ENCODE results near the gene SAPCD2.

The SAPCD2 gene

DNA sequence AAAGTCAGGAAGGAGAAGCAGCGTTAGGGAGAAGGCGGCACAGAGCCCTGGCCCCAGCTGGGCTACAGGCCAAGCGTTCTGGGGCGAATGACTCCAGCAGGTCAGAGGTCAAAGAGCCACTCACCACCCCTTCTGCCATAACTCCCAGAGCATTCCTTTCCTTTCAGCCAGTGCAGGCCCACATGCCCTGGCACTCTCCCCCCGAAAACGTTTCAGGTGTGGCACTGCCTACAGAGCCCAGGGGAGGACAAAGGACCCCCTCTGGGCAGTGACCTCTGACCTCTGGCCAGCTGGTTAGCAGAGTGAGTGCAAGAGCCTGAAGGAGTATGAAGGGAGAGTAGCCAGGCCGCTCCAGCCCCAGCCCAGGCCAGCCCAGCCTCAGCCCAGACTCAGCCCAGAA is 47.2 kb downstream of the SAPCD2 start:
- TF ChIP-seq, protein P1, sequence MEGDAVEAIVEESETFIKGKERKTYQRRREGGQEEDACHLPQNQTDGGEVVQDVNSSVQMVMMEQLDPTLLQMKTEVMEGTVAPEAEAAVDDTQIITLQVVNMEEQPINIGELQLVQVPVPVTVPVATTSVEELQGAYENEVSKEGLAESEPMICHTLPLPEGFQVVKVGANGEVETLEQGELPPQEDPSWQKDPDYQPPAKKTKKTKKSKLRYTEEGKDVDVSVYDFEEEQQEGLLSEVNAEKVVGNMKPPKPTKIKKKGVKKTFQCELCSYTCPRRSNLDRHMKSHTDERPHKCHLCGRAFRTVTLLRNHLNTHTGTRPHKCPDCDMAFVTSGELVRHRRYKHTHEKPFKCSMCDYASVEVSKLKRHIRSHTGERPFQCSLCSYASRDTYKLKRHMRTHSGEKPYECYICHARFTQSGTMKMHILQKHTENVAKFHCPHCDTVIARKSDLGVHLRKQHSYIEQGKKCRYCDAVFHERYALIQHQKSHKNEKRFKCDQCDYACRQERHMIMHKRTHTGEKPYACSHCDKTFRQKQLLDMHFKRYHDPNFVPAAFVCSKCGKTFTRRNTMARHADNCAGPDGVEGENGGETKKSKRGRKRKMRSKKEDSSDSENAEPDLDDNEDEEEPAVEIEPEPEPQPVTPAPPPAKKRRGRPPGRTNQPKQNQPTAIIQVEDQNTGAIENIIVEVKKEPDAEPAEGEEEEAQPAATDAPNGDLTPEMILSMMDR (IDR thresholded peaks at IDR 0.05; ENCODE audit: low read depth, low read length), result no peak
- Histone ChIP-seq H3K27me3 (ENCODE audit: insufficient read depth, low read depth, severe bottlenecking) (no peaks in the 10 kb centered on the region), H3K4me3 (ENCODE audit: low read depth, low read length) (no peak overlapping the region), H3K27ac (no peak overlapping the region), H3K9me3 (ENCODE audit: severe bottlenecking) (no peaks in the 10 kb centered on the region), H3K36me3 (no peaks in the 10 kb centered on the region)
- no peak for DNase-seq

DNA sequence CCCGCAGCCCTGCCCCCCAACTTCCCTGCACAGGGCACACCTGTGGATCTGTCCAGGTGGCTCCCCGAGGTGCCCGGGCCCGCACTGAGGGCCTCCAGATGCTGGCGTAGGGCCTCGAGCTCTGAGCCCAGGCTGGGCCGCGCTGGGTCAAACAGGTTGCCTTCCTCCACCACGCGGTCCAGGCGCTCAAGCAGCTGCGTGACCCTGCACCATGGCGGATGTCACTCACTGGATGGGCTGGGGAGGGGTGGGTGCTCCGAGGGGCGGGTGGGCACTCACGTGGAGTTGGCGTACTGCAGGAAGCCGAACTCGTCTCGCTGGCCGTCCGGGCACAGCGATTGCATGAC is 47.7 kb downstream of the SAPCD2 start:
- no peak for DNase-seq
- no peaks in the 10 kb centered on the region for H3K27me3 ChIP-seq (ENCODE audit: insufficient read depth, low read depth, severe bottlenecking)
- H3K27ac ChIP-seq, result no peak overlapping the region
- H3K9me3 ChIP-seq (ENCODE audit: severe bottlenecking), result no peaks in the 10 kb centered on the region
- TF ChIP-seq, protein P1 (IDR thresholded peaks at IDR 0.05; ENCODE audit: low read depth, low read length), result no peak
- H3K4me3 ChIP-seq (ENCODE audit: low read depth, low read length), result no peak overlapping the region
- peaks cover 3% of the 10 kb centered on the region; the same call in 1 of the 2 replicates for H3K36me3 ChIP-seq

DNA sequence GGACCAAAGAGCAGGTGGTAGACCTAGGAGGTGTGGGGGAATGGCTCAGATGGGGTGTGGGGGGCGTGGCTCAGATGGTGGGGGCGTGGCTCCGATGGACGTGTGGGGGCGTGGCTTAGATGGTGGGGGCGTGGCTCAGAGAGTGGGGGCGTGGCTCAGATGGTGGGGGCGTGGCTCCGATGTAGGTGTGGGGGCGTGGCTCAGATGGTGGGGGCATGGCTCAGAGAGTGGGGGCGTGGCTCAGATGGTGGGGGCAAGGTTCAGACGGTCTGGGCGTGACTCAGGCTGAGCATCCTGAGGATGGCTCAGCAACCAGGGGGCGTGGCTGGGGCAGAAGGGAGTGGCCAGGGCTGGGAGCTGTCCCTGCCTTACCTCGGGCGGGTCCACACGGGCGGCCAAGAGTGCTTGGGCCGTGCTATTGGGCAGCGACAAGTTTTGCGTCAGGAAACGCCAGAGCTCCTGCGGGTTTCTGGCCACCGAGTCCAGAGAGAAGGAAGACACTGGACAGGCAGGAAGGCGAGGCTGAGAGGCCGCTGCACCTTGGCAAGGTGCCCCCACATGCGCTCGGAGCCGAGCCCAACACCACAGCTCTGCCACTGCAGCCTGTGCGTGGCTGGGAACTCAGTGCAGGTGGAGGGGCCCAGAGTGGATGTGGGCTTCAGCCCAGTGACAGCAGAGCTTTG is 48.2 kb downstream of the SAPCD2 start:
- peak; percentile 84 for DNase-seq
- H3K36me3 ChIP-seq, result peaks cover 8% of the 10 kb centered on the region
- TF ChIP-seq, protein P1 (IDR thresholded peaks at IDR 0.05; ENCODE audit: low read depth, low read length), result no peak
- H3K27ac ChIP-seq, result no peak overlapping the region
- no peaks in the 10 kb centered on the region for H3K27me3 ChIP-seq (ENCODE audit: insufficient read depth, low read depth, severe bottlenecking)
- H3K4me3 ChIP-seq (ENCODE audit: low read depth, low read length), result no peak overlapping the region
- no peaks in the 10 kb centered on the region for H3K9me3 ChIP-seq (ENCODE audit: severe bottlenecking)

DNA sequence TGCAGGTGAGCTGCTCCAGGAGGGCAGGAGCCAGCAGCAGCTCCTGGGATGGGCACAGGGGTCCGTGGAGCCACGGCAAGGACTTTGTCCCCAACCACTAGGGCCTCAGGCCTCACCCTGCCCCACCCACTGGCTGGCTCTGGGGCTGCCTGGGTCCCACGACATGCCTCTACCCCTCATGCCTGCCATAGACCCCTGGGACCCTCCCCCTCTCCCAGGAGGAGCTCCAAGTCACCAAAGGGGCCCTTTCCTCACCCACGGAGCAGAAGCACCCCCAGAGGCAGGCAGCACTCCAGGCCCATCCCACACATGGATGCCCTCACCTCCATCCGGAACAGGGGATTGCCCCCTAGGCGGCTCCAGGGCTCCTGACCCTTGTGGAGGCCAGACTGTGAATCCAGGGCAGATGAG is 48.8 kb downstream of the SAPCD2 start:
- no peak for DNase-seq
- H3K36me3 ChIP-seq, result peaks cover 13% of the 10 kb centered on the region
- H3K27ac ChIP-seq, result no peak overlapping the region
- no peaks in the 10 kb centered on the region for H3K27me3 ChIP-seq (ENCODE audit: insufficient read depth, low read depth, severe bottlenecking)
- H3K4me3 ChIP-seq (ENCODE audit: low read depth, low read length), result no peak overlapping the region
- TF ChIP-seq, protein P1 (IDR thresholded peaks at IDR 0.05; ENCODE audit: low read depth, low read length), result no peak
- H3K9me3 ChIP-seq (ENCODE audit: severe bottlenecking), result no peaks in the 10 kb centered on the region

DNA sequence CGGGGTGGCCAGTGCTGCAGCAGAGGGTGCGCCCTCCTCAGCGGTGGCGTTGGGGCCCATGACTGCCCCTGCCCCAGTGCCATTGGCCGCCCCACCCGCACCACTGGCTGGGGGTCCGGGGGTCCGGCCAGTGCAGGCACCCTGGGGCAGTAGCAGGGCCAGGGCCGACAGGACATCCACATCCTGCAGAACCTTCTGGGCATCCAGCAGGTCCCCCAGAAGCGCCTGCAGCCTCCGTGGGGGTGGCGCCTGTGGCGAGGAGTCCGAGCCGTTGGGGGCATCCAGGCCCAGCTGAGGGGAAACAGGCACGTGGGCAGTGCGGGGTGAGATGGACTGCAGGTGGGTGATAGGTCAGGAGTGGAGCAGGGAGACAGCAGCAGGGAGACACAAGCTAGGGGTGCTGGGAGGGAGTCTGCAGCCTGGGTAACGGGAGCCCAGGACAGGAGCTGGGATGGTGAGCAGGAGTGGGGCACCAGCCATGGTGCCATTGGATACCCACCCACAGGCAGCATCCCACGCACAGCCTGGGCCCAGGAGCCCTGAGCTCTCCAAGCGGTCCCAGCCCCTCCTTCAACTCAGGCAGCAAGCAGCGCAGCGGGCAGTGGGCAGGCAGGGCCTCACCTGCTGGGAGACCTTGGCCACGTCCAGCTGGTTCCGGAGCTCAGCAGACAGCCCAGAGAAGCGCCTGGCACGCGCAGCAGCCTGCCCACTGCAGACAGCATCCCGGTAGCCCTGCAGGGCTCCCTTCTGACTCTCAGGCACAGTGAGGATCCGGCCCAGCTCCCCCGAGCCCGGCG is 49.4 kb downstream of the SAPCD2 start:
- Histone ChIP-seq H3K27ac (no peak overlapping the region), H3K27me3 (ENCODE audit: insufficient read depth, low read depth, severe bottlenecking) (no peaks in the 10 kb centered on the region), H3K4me3 (ENCODE audit: low read depth, low read length) (no peak overlapping the region), H3K9me3 (ENCODE audit: severe bottlenecking) (no peaks in the 10 kb centered on the region), H3K36me3 (peaks cover 19% of the 10 kb centered on the region)
- DNase-seq, result no peak
- TF ChIP-seq, protein P1 (IDR thresholded peaks at IDR 0.05; ENCODE audit: low read depth, low read length), result no peak
